ENCODE measurements around the gene NANOGP8. TPM values are rescaled to one million over a fixed set of nuclear protein-coding genes. Genes with fewer than 3 reads are reported as not detected.

The NANOGP8 gene
- total RNA-seq, 1 experiment from 2014 or later: 88.4 TPM

GRCh38 chr15:35112346-35112745 lies 27.3 kb upstream of the NANOGP8 start:
- Histone ChIP-seq H2BK20ac (ENCODE audit: low read depth, low read length, poor library complexity, severe bottlenecking) (no peak overlapping the region), H4K5ac (ENCODE audit: insufficient read length, low read depth, low read length) (no peak overlapping the region), H2BK12ac (ENCODE audit: insufficient read length, low read depth, low read length) (no peak overlapping the region), H3K9me3 (ENCODE audit: control insufficient read depth, low read depth, low read length) (no peaks in the 10 kb centered on the region), H2AFZ (ENCODE audit: low read length) (no peak overlapping the region), H3K4ac (ENCODE audit: low read depth, low read length) (no peak overlapping the region), H3K4me2 (ENCODE audit: insufficient read depth, insufficient read length, low read length) (no peak overlapping the region), H3K79me1 (ENCODE audit: insufficient read depth, low read depth, low read length, poor library complexity, severe bottlenecking) (no peaks in the 10 kb centered on the region), H2BK5ac (ENCODE audit: insufficient read length, low read length) (no peak overlapping the region), H3K4me1 (ENCODE audit: insufficient read depth, low read length) (peaks cover 2% of the 10 kb centered on the region; the same call in 1 of the 2 replicates), H3K27ac (ENCODE audit: insufficient read length, low read depth, low read length) (no peak overlapping the region), H3K27me3 (ENCODE audit: insufficient read depth, low read length) (no peaks in the 10 kb centered on the region), H4K8ac (replicated peaks; ENCODE audit: insufficient read length, low read depth, low read length) (no peak overlapping the region), H3K14ac (ENCODE audit: insufficient read depth, low read length) (no peak overlapping the region), H4K91ac (ENCODE audit: insufficient read length, low read depth, low read length) (no peak overlapping the region), H3K56ac (ENCODE audit: insufficient read length, low read depth, low read length) (no peak overlapping the region), H2BK15ac (ENCODE audit: low read depth, low read length) (no peak overlapping the region), H2AK5ac (ENCODE audit: insufficient read length, low read length) (no peak overlapping the region), H2BK120ac (ENCODE audit: low read depth, low read length, poor library complexity, severe bottlenecking) (no peak overlapping the region), H3K18ac (ENCODE audit: insufficient read length, low read depth, low read length) (no peak overlapping the region), H4K20me1 (ENCODE audit: control insufficient read depth, insufficient read depth, insufficient read length) (no peaks in the 10 kb centered on the region), H3K23me2 (ENCODE audit: insufficient read length, low read depth, low read length, poor library complexity, severe bottlenecking) (no peaks in the 10 kb centered on the region), H3T11ph (ENCODE audit: low read length) (no peak overlapping the region), H3K9ac (ENCODE audit: extremely low read depth, insufficient read length, low read length) (no peak overlapping the region), H3K79me2 (ENCODE audit: insufficient read depth, low read length) (no peaks in the 10 kb centered on the region), H3K23ac (ENCODE audit: insufficient read length, low read depth, low read length) (no peak overlapping the region)
- Mint-ChIP-seq H3K4me3 (no peak overlapping the region), H3K27me3 (ENCODE audit: low read depth) (no peaks in the 10 kb centered on the region), H3K9me3 (no peaks in the 10 kb centered on the region), H3K4me1 (peaks cover 9% of the 10 kb centered on the region in 2 experiments), H3K36me3 (ENCODE audit: insufficient read depth in 1 of 3, low read depth in 3 of 3) (no peaks in the 10 kb centered on the region), H3K27ac (no peak overlapping the region)
- no peak for TF ChIP-seq CTCF (conservative IDR thresholded peaks at IDR 0.05)
- DNase-seq: no peak
- no CpG with 5 or more reads among the region's 2 CpGs for WGBS (ENCODE audit: extremely low coverage, insufficient read length, low lambda C conversion rate)
